Neuronal stem cell (in vitro differentiated cells): ENCODE measurements around the gene BTBD2.

Source experiments
- DNase-seq: peaks from one replicate; pipeline ENCODE4 v3.0.0-alpha.2; 2013; ENCODE audit warnings: low spot score
- H2AFZ ChIP-seq: one replicate; pipeline ENCODE4 v1.6.1; 2013; ENCODE audit warnings: mild to moderate bottlenecking, low read length, inconsistent platforms
- H2AK5ac ChIP-seq: 2 replicates; pipeline ENCODE4 v1.6.1; 2013; ENCODE audit warnings: low read depth, mild to moderate bottlenecking, inconsistent platforms, low read length, moderate library complexity, mixed read lengths
- H2BK120ac ChIP-seq: 2 replicates; pipeline ENCODE4 v1.6.1; 2013; ENCODE audit warnings: low read depth, mild to moderate bottlenecking, inconsistent platforms, low read length, moderate library complexity, mixed read lengths
- H2BK12ac ChIP-seq: one replicate; pipeline ENCODE4 v1.6.1; 2013; ENCODE audit warnings: low read length, inconsistent platforms
- H2BK15ac ChIP-seq: 2 replicates; pipeline ENCODE4 v1.6.1; 2013; ENCODE audit warnings: mild to moderate bottlenecking, low read length, inconsistent platforms, mixed read lengths
- H2BK5ac ChIP-seq: one replicate; pipeline ENCODE4 v1.6.1; 2013; ENCODE audit warnings: inconsistent platforms, mild to moderate bottlenecking, low read length, moderate library complexity
- H3K14ac ChIP-seq: one replicate; pipeline ENCODE4 v1.6.1; 2013; ENCODE audit warnings: low read length, inconsistent platforms
- H3K18ac ChIP-seq: 2 replicates; pipeline ENCODE4 v1.6.1; 2013; ENCODE audit warnings: low read length, inconsistent platforms
- H3K23ac ChIP-seq: 2 replicates; pipeline ENCODE4 v1.6.1; 2013; ENCODE audit warnings: low read depth, mild to moderate bottlenecking, mixed read lengths, low read length, inconsistent platforms; ENCODE audit not compliant: poor library complexity
- H3K27ac ChIP-seq: replicated peaks from 3 replicates; pipeline ENCODE4 v1.5.1; 2013; ENCODE audit warnings: low read length, inconsistent platforms
- H3K27me3 ChIP-seq, 3 experiments: 2 replicates each; pipeline ENCODE4 v1.6.1; 2013; ENCODE audit warnings: low read length in 3 of 3, mild to moderate bottlenecking in 2 of 3, inconsistent platforms in 1 of 3, low read depth in 1 of 3, mixed read lengths in 1 of 3, moderate library complexity in 1 of 3; ENCODE audit not compliant: control insufficient read depth in 3 of 3, insufficient read depth in 3 of 3
- H3K36me3 ChIP-seq, 2 donors: replicated peaks in 1 of 2; 2 replicates each; pipeline ENCODE4 v1.6.1; 2013; ENCODE audit warnings: low read length in 2 of 2; ENCODE audit not compliant: control insufficient read depth in 2 of 2, insufficient read depth in 2 of 2
- H3K4ac ChIP-seq: 2 replicates; pipeline ENCODE4 v1.6.1; 2013; ENCODE audit warnings: inconsistent platforms, mild to moderate bottlenecking, low read length, moderate library complexity
- H3K4me1 ChIP-seq, 2 donors: 1 replicate in 1 of 2; 2 replicates in 1 of 2; pipeline ENCODE4 v1.6.1; 2013; ENCODE audit warnings: low read length in 2 of 2, low read depth in 1 of 2; ENCODE audit not compliant: control insufficient read depth in 2 of 2, insufficient read depth in 1 of 2
- H3K4me2 ChIP-seq: one replicate; pipeline ENCODE4 v1.6.1; 2013; ENCODE audit warnings: mild to moderate bottlenecking, low read length, inconsistent platforms; ENCODE audit not compliant: insufficient read depth, poor library complexity, severe bottlenecking
- H3K4me3 ChIP-seq, 2 donors: 2 replicates each; pipeline ENCODE4 v1.5.1; 2013; ENCODE audit warnings: low read length in 2 of 2, mild to moderate bottlenecking in 2 of 2, inconsistent platforms in 1 of 2, moderate library complexity in 1 of 2
- H3K79me1 ChIP-seq: one replicate; pipeline ENCODE4 v1.6.1; 2013; ENCODE audit warnings: low read depth, mild to moderate bottlenecking, inconsistent platforms, low read length, moderate library complexity
- H3K9ac ChIP-seq: one replicate; pipeline ENCODE4 v1.6.1; 2013; ENCODE audit warnings: mild to moderate bottlenecking, low read depth, low read length, inconsistent platforms; ENCODE audit not compliant: poor library complexity
- H3K9me3 ChIP-seq, 2 donors: replicated peaks in 1 of 2; 2 replicates each; pipeline versions ENCODE3 to v1.6.1; 2013; ENCODE audit warnings: low read length in 2 of 2, mild to moderate bottlenecking in 2 of 2, inconsistent platforms in 1 of 2, low read depth in 1 of 2, mixed read lengths in 1 of 2, moderate library complexity in 1 of 2; ENCODE audit not compliant: control insufficient read depth in 2 of 2, insufficient read depth in 1 of 2
- H4K8ac ChIP-seq: one replicate; pipeline ENCODE4 v1.6.1; 2013; ENCODE audit warnings: low read depth, mild to moderate bottlenecking, inconsistent platforms, low read length, moderate library complexity
- H4K91ac ChIP-seq: one replicate; pipeline ENCODE4 v1.6.1; 2013; ENCODE audit warnings: low read length, low read depth, mild to moderate bottlenecking, inconsistent platforms; ENCODE audit not compliant: poor library complexity
- WGBS, 2 donors: extraction: QIAGEN DNeasy Blood & Tissue Kit; methylation state at CpG; one replicate each; pipeline ENCODE4 v1.1.7; 2013; ENCODE audit warnings: missing lambda C conversion rate in 2 of 2, mixed read lengths in 1 of 2; ENCODE audit not compliant: insufficient read length in 2 of 2, insufficient replicate concordance in 1 of 2; ENCODE audit errors: extremely low coverage in 2 of 2; 5-methylcytosine and 5-hydroxymethylcytosine counted together

Gene BTBD2

DNA sequence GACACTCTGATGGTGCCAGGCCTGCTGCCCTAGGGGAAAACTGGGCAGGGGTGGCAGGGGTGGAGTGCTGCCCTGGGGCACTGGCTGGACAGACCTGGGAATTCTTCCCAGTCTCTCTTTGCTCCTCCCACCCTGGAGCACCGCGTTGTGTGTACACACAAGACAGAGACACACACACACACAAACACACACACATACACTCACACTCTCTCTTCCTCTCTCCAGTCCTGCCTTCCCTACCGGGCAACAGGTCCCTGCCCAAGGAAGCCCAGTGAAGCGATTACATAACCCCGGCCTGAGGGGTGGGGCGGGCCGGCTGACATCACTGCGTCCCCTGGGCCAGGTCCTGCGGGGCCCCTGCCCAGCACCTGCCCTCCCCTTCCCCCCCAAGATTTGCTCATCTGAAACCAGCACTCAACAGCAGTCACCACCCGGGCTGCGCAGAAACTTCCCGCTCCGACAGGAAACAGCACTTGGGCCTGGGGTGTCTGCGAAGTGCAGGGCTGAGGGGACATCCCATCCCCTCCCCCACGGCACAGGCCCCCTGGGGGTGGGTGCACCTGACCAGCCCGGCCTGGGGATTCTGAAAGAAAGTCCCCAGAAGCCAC, 34.3 kb upstream of the BTBD2 start:
- peak overlapping the region; percentile 91 for H3K9ac ChIP-seq
- peaks cover 23 to 38% of the 10 kb centered on the region in 2 donors for H3K36me3 ChIP-seq
- H2AFZ ChIP-seq = no peak overlapping the region
- H3K4me3 ChIP-seq = peak overlapping the region; percentile 97 to 98
- H4K8ac ChIP-seq = peak overlapping the region; percentile 72
- peaks cover 42% of the 10 kb centered on the region for H3K79me1 ChIP-seq
- H3K23ac ChIP-seq = peak overlapping the region; percentile 91
- no peak overlapping the region for H3K27ac ChIP-seq
- no peaks in the 10 kb centered on the region for H3K9me3 ChIP-seq
- H2BK12ac ChIP-seq = peak overlapping the region; percentile 75
- no CpG with 5 or more reads among the region's 16 CpGs for WGBS, 2 donors
- H3K27me3 ChIP-seq = no peaks in the 10 kb centered on the region
- peaks cover 17 to 20% of the 10 kb centered on the region in 2 donors for H3K4me1 ChIP-seq
- peak overlapping the region; percentile 89 for H3K18ac ChIP-seq
- no peak overlapping the region for H2BK120ac ChIP-seq
- no peak overlapping the region for H4K91ac ChIP-seq
- H3K14ac ChIP-seq = peak overlapping the region; percentile 56
- peak overlapping the region; percentile 92 for H2AK5ac ChIP-seq
- peak overlapping the region; percentile 90 for H3K4me2 ChIP-seq
- no peak overlapping the region for H3K4ac ChIP-seq
- H2BK5ac ChIP-seq = peak overlapping the region; percentile 93
- peak overlapping the region; percentile 95 for H2BK15ac ChIP-seq
- DNase-seq = no peak

DNA sequence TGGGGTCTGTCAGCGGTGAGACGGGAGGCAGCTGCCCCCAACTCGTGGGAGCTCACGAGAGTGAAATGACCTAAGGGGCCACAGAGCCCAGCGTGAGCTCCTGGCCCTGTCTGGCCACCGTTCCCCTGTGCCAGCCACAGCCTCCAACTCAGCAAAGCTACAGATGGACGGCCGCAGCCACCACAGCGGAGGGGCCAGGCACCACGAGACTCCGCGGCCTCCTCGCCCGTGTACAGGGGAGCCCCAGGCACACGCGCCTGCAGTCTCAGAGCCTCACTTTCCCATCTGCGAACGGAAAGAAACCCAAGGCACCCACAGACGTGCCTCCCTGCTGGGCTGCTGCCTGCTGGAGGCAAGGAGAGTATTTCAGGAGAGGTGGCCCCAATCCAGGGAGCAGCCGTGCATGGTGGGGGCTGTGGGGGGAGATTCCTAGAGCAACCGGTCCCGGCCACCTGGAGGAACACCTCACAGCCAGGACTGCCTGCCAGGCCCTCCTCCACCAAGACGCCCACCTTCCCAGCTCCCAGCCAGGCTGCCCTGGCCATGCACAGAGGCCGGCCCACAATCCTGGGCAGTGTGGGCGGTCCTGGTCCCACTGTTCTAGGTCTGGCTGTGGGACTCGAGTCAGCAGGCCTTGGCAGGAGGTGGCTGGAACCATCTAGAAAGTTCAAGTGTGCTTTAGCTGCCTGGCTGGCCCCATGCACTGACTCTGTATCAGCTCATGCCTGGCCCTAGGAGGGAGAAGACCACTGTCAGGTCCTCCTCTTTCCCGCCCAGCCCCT, 33.6 kb upstream of the BTBD2 start:
- Histone ChIP-seq H2AFZ (no peak overlapping the region), H2BK15ac (peak overlapping the region; percentile 95), H2BK5ac (peak overlapping the region; percentile 93), H3K4me1 (peaks cover 17 to 20% of the 10 kb centered on the region in 2 donors), H3K4me2 (peak overlapping the region; percentile 90), H3K4me3 (peak overlapping the region; percentile 97 to 98), H3K23ac (peak overlapping the region; percentile 91), H4K8ac (peak overlapping the region; percentile 72), H3K79me1 (peaks cover 45% of the 10 kb centered on the region), H3K9ac (peak overlapping the region; percentile 90), H2BK12ac (peak overlapping the region; percentile 97), H3K14ac (peak overlapping the region; percentile 89), H2AK5ac (peak overlapping the region; percentile 92), H3K9me3 (no peaks in the 10 kb centered on the region), H3K4ac (no peak overlapping the region), H3K27ac (no peak overlapping the region), H3K27me3 (no peaks in the 10 kb centered on the region), H3K36me3 (peaks cover 26 to 45% of the 10 kb centered on the region in 2 donors), H4K91ac (no peak overlapping the region), H2BK120ac (peak overlapping the region; percentile 81), H3K18ac (peak overlapping the region; percentile 83)
- DNase-seq = no peak
- no CpG with 5 or more reads among the region's 27 CpGs for WGBS, 2 donors

DNA sequence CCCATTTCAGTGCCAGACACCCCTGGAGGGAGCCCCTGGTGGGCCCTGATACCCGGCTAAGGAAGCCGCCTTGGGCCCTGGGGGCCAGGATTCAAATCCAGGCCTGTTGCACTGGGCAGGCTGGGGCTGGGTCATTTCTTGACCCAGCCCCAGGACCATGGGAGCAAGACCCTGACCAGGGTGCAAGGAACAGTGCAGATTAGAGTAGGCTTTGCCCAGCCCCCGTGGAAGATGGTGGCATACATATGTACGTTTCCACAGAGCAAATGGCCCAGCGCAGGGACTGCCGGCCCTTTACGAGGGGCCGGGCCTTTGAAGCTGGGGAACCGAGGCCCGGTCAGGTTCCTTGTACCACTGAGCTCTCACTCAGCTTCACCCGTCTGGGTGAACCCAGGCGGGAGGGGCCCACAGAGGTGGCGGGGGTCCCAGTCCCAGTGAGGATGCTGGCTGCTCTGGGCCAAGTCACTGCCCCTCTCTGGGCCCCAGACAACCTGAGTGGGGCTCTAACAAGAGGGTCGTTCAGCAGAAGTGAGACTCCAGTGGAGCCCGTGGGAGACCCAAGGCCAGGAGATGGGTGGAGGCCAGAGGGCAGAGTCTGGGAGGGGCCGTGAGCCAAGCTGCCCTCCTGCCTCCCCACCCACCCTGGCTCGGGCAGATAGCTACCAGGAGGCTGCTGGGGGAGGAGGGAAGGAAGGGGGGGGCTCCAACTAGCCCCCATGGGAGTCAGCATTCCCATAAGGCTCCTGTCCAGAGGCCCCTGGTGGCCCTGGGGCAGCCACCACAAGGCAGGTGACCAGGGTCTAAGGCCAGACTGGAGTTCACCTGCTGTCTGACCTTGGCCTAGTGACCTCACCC, 32.8 kb upstream of the BTBD2 start:
- Histone ChIP-seq H3K4me1 (peaks cover 17 to 20% of the 10 kb centered on the region in 2 donors), H4K91ac (no peak overlapping the region), H3K14ac (peak overlapping the region; percentile 38), H3K27me3 (no peaks in the 10 kb centered on the region), H2AFZ (no peak overlapping the region), H3K9me3 (no peaks in the 10 kb centered on the region), H3K4me3 (no peak overlapping the region), H2AK5ac (peak overlapping the region; percentile 92), H3K9ac (no peak overlapping the region), H2BK120ac (no peak overlapping the region), H3K23ac (peak overlapping the region; percentile 91), H3K27ac (no peak overlapping the region), H2BK12ac (no peak overlapping the region), H4K8ac (no peak overlapping the region), H3K18ac (no peak overlapping the region), H2BK5ac (peak overlapping the region; percentile 93), H3K79me1 (peaks cover 47% of the 10 kb centered on the region), H2BK15ac (no peak overlapping the region), H3K4me2 (no peak overlapping the region), H3K4ac (no peak overlapping the region), H3K36me3 (peaks cover 27 to 52% of the 10 kb centered on the region in 2 donors)
- no CpG with 5 or more reads among the region's 17 CpGs for WGBS, 2 donors
- DNase-seq = no peak
